Measurements from ENCODE around the gene EMC8.

- TF ChIP-seq EZH2 (IDR thresholded peaks at IDR 0.05) (no peak), POLR2AphosphoS5 (IDR thresholded peaks at IDR 0.05; ENCODE audit: borderline replicate concordance, low read depth, low read length) (no peak)
These were observed 19.1 kb downstream of the EMC8 start for GRCh38 chr16:85780281-85780680.

All from SK-N-MC (cell line).